GM08714 (cell line): ENCODE data around the gene GSPT1.

ENCODE experiments used
- H3K4me3 ChIP-seq: fragments of 200-500 bp; sonication (Bioruptor generic); 2 replicates; pipeline ENCODE4 v1.5.1; 2014; ENCODE audit warnings: mild to moderate bottlenecking, low read length, inconsistent platforms
- ZNF274 ChIP-seq: IDR thresholded peaks from 2 replicates; pipeline ENCODE4 v1.6.1; 2012; ENCODE audit warnings: mild to moderate bottlenecking, low read depth, low read length

GSPT1 gene

DNA sequence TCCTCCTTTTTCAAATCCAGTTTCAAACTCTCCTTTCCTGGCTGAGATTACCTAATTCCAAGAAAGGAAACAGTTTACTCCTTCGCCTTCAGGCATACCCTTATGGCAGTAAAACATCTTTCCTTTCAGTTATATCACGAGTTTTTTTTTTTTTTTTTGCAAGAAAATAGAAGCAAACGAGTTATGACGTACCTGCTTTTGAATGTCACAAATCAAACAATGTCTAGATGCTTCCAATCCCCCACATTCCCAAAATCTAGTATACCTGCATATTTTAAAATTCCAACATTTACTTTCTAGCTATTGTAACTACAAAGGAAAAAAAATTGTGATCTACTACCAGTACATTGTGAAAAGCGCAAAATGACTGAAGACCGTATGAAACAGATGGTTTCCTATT lies 28.9 kb downstream of the GSPT1 start:
- H3K4me3 ChIP-seq: no peak overlapping the region
- no peak for TF ChIP-seq ZNF274

- no peak for TF ChIP-seq ZNF274
Measured at GRCh38 chr16:11884035-11884434, 31.7 kb downstream of the GSPT1 start.

DNA sequence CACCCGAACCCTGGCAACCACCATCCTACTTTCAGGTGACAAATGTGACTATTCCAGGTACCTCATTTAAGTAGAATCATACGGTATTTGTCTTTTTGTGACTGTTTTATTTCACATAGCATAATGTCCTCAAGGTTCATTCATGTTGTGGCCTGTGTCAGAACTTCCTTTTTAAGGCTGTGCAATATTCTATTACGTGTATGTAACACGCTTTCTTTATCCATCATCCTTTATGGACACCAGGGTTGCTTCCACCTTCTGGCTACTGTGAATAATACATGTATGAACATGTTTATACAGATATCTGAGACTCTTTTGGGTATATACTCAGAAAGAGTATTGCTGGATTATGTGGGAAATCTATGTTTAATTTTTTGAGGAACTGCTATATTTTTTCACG lies 35.7 kb downstream of the GSPT1 start:
- H3K4me3 ChIP-seq: no peak overlapping the region
- no peak for TF ChIP-seq ZNF274

More at GRCh38 chr16:11884035-11884434, 31.7 kb downstream of the GSPT1 start:
- H3K4me3 ChIP-seq: no peak overlapping the region

- TF ChIP-seq ZNF274: no peak
- H3K4me3 ChIP-seq: no peak overlapping the region
Measured at GRCh38 chr16:11877374-11877773, 38.4 kb downstream of the GSPT1 start.

DNA sequence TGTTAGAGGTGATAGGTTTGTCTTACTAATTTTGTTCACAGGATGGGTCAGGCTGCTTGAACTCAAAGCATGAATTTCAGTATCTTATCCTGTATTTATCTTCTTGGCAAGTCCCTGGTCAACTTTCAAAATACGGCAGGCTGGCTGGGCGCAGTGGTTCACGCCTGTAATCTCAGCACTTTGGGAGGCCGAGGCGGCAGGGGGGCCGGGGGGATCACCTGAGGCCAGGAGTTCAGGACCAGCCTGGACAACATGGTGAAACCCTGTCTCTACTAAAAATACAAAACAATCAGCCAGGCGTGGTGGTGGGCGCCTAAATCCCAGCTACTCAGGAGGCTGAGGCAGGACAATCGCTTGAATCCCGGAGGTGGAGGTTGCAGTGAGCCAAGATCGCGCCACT lies 39.5 kb downstream of the GSPT1 start:
- no peak overlapping the region for H3K4me3 ChIP-seq
- no peak for TF ChIP-seq ZNF274

GRCh38 chr16:11875721-11876120 lies 40.0 kb downstream of the GSPT1 start:
- H3K4me3 ChIP-seq: no peak overlapping the region
- TF ChIP-seq ZNF274: no peak

DNA sequence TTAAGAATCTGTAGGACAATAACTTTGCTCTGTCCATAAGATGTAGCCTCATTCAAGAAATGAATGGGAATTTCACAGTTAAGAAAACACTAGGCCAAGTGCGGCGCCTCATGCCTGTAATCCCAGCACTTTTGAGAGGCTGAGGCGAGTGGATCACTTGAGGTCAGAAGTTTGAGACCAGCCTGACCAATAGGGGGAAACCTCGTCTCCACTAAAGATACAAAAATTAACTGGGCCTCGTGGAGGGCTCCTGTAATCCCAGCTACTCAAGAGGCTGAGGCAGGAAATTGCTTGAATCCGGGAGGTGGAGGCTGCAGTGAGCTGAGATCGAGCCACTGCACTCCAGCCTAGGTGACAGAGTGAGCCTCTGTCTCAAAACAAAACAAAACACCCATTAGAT lies 44.6 kb downstream of the GSPT1 start:
- no peak overlapping the region for H3K4me3 ChIP-seq
- TF ChIP-seq ZNF274: no peak

DNA sequence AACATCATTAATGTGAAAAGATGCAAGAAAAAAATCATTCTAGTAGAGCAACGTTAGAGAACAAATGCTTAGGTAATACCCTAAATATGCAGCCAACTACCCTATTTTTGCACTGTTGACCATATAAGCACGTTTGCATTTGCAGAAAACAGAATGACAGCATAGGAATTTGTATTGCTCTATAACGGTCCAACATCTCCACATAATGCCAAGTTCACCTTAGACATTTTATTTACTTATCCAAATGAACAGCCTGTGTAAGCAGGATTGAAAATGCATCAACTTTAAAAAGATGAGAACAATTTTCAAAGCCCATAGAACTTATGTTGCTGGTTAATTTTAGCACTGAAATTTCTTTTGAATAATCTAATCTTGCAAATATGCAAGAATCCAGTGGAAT lies 45.4 kb downstream of the GSPT1 start:
- no peak overlapping the region for H3K4me3 ChIP-seq

GRCh38 chr16:11869353-11870228 lies 46.2 kb downstream of the GSPT1 start:
- no peak overlapping the region for H3K4me3 ChIP-seq
- no peak for TF ChIP-seq ZNF274

More for the DNA sequence above, 45.4 kb downstream of the GSPT1 start:
- TF ChIP-seq ZNF274: no peak

DNA sequence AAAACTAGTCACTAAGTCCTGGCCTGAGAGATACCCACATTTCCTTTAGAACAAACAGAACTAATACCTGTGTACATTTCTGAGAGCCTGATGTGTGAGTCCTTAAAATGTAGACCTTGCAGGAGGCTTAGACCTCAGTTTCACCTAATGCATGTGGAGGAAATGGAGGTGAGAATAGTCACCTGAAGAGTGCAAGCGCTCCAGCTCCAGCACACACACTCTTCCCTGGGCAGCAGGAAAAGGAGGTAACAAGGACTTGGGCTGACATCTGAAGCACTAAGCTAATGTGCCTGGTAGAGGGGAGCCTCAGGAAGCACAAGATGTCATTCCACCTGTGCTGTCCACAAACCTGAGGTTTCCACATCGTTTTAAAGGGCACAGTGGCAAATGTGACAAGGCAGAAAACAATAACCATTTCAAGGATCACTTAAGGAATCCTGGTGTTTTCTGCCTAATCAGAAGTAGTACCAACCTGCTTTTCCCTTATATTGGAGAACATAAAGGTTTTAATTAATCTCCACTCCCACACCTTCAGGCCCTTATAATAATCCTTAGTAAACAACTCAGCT lies 47.3 kb downstream of the GSPT1 start:
- no peak overlapping the region for H3K4me3 ChIP-seq
- TF ChIP-seq ZNF274: no peak

DNA sequence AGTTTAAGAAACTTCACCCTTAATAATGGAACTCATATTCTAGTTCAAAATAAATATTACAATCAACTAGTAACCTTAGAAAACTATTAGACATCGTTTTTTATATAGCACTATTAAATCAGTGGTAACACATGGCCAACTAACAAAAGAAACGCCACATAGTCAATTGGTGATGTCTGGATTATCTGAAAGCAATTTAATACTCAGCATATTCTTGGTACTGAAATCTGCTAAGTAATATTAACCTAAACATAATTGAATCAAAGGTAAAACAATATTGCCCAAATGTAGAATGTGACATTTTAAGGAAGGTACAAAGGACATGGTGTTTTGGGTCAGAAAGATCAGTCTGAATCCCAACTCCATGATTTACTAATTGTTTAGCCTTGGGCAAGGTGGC lies 53.3 kb downstream of the GSPT1 start:
- no peak for TF ChIP-seq ZNF274
- H3K4me3 ChIP-seq: no peak overlapping the region

DNA sequence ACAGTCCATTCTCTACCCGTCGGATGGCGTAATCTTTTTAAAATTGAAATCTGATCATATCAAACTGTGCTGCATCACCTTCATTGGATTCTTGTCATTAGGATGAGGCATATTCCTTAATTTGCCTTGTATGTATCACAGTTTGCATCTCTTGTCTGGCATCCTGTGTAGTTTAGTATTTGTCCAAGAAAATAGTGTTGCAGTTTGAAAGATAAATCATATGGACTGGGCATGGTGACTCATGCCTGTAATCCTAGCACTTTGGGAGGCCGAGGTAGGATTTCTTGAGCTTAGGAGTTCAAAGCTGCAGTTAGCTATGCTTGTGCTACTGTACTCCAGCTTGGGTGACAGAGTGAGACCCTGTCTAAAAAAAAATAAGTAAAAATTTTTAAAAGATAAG lies 58.6 kb downstream of the GSPT1 start:
- TF ChIP-seq ZNF274: no peak
- H3K4me3 ChIP-seq: no peak overlapping the region

DNA sequence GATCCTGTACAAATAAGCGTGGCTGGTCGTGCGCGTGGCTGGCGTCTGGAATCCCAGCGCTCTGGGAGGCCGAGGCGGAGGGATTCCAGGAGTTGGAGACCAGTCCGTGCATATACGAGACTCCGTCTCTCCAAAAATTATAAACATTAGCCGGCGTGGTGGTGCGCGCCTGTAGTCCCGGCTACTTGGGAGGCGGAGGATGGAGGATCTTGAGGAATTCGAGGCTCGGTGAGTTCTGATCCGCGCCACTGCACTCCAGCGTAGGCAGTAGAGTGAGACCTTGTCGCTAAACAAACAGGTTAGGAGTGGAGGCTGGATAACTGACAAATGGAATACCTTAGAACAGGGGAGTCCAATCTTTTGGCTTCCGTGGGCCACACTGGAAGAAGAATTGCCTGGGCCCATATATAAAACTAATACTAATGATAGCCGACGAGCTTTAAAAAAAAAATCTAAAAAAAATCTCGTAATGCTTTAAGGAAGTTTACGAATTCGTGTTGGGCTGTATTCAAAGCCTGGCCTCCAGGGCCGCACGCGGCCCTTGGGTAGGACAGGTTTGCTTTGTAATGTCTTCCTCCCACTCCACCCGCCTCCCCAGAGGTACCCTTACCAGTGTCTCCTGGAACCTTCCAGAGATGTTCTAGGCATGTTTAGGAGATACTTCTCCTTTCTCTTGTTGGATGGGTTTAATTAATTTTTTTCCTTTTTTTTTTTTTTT lies 63.5 kb downstream of the GSPT1 start:
- peak overlapping the region; percentile 82 for H3K4me3 ChIP-seq
- TF ChIP-seq ZNF274: no peak

GRCh38 chr16:11851294-11852091 lies 64.3 kb downstream of the GSPT1 start, which contains the start of gene RSL1D1:
Gene RSL1D1, minus strand, starts transcription at chr16:11851542. Its CDS starts 30 bp downstream, at chr16:11851512.
- no peak for TF ChIP-seq ZNF274
- H3K4me3 ChIP-seq: peak within 1 kb of the TSS; percentile 82
